ENCODE results near the gene HTD2.
A peak's percentile ranks its signal among the peaks of the same experiment; 100 is the strongest.
"Not testable (repeated sequence)": the region's sequence is repeated elsewhere in the genome, so short reads cannot be mapped to it uniquely, and the experiment has no call there.

Gene HTD2

DNA sequence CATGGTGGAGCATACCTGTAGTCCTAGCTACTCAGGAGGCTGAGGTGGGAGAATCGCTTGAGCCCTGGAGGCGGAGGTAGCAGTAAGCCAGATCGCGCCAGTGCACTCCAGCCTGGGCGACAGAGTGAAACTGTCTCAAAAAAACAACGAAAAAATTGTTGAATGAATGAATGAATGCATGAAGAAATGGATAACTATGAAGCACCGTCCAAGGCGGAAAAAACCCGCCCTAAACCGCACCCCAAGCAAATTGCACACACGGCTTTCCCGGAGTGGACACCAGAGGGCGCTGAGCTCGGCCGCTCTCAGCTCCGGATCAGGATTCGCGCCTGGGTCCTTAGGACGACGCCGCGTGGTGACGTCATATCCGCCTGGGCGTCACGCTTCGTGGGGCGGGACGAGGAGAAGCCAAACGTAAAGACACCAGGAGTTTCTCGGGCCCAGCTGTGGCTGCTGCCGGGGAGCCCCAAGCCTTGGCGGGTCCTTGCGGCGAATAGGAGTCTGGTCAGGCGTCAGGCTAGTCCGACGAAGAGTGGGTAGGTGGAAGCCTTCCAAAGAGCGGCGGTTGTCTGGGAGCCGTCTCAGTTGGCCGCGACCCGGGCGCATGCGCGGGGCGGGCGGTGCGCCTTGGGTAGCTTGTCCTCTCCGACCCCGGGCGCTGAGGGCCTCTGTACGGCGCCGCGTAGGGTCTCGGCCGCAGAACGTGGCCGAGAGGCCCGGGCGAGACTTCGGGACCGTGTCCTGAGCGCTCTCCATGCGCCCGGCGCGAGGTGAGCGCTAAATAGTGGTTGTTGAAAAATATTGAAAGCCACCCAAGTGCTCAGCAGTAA, at the start of gene HTD2, which contains the start of gene RPP14:
HTD2 (plus strand) TSS at position 639 of the 830 bp plus-strand sequence. CDS start 11,094 bp downstream, outside the sequence.
RPP14 (plus strand) TSS at position 364 of the 830 bp plus-strand sequence. CDS start 4,085 bp downstream, outside the sequence.
- DNase-seq (ENCODE audit: low read depth), result peak; percentile 95

GRCh38 chr3:58258392-58259055, 47.8 kb upstream of the HTD2 start:
- no peak for DNase-seq (ENCODE audit: low read depth)

DNA sequence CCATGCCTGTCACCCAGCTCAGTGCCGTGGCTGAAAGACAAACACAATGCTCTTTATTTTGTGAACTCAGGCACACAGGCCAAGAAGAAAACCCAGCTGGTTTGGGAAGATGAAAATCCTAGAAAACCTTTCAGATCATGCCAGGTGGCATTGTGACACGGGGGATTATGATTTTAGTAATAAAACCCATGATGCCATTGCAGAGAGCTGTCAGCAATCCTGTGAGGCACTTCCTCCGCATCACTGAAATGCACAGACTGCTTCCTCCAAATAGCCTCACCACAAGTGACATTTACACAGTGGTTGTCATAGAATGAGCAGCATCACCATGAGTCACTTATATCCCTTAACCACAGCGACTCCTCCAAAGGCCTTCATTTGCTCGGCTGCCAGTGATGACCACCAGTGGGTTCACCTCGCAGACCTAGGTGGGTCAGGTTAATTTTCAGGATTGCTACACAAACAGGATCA, 46.0 kb upstream of the HTD2 start:
- DNase-seq (ENCODE audit: low read depth), result no peak

- DNase-seq (ENCODE audit: low read depth), result no peak
Observed at GRCh38 chr3:58260733-58261132, 45.6 kb upstream of the HTD2 start.

DNA sequence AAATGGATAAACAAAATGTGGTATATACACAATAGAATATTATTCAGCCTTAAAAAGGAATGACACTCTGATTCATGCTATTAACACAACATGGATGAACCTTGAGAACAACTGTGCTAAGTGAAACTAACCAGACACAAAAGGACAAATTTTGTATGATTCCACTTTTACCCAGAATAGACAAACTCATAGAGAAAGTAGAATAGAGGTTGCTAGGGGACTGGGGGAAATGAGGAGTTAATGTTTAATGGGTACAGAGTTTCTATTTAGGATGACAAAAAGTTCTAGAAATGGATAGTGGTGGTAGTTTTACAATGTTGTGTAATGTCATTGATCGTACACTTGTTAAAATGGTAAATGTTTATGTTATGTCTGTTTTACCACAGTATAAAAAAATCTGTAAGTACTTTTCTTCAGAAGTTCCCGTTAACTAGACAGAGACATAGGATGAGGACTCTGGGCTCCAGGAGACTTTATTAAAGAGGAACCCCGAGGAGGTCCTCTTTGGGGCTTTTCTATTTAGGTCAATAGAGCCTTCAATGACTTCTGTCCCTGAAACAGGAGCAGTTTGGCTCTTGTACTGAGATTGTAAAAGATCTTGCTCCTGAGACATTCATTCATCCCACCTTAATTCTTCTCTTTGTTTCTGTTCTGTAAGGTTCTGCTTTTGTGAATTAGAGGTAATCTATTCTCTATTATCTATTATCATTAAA, 44.2 kb upstream of the HTD2 start:
- DNase-seq (ENCODE audit: low read depth), result no peak

DNA sequence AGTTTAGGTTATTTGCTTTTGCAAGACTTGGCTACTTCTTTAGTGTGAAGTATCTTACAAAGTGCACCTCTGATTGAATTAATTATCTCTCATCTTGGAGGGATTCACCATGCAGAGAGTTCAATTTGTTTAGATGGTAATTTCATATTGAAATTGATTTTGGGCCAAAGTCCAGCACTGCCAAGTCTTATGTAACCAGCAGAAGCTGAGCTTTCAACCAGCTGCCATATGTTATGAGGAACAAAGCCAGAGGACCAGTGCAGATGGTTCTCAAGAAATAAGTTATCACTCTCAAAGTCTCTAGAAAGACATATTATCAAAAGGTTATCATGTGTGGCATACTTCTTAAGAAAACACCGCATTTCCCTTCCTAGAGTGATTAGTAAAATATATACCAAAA, 39.7 kb upstream of the HTD2 start:
- DNase-seq (ENCODE audit: low read depth), result peak; percentile 20

DNA sequence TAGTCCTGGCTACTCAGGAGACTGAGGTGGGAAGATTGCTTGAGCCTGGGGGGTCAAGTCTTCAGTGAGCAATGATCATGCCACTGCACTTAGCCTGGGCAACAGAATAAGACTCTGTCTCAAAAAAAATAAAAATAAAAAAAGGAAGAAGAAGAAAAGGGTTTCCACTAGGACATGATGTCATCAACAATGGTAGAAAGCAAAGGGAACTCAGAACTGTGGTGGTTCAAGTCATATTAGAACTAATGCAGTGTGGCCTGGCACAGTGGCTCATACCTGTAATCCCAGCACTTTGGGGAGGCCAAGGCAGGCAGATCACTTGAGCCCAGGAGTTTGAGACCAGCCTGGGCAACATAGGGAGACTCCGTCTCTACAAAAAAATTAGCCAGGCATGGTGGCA, 38.8 kb upstream of the HTD2 start:
- DNase-seq (ENCODE audit: low read depth), result not testable (repeated sequence)

DNA sequence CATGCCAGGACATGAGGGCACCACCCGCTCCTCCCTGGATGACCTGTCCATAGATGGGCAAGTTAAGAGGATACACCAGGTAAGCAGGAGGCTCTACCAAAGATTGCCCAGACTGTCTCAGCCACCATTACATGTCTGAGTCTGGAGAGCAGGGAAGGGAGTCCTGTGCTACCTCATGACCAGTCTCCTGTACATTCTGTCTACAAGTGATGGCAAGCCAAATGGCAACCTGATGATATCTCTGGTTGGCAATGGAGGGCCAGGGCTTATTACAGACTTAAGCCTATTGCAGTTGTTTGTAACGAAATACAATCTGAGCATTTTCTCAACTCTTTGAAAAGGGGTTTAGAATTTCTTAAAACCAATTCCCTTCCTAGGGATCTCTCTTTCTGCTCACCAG, 37.0 kb upstream of the HTD2 start:
- no peak for DNase-seq (ENCODE audit: low read depth)

DNA sequence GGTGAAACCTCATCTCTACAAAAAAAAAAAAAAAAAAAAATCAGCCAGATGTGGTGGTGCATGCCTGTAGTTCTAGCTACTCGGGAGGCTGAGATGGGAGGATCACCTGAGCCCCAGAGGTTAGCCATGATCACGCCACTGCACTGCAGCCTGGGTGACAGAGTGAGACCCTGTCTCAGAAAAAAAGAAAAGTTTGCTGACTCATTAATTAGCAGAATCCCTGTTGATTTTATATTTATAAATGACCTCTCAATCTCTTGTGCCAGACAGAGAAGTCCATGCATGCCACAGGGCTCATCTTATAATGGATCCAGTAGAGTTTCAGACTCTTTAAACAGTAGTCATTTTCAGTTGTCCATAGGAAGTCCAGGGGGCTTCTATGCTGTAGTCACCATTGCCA, 35.8 kb upstream of the HTD2 start:
- no peak for DNase-seq (ENCODE audit: low read depth)

GRCh38 chr3:58271901-58272501, 34.3 kb upstream of the HTD2 start:
- DNase-seq (ENCODE audit: low read depth), result peak; percentile 82

GRCh38 chr3:58272891-58273290, 33.4 kb upstream of the HTD2 start:
- no peak for DNase-seq (ENCODE audit: low read depth)

- not testable (repeated sequence) for DNase-seq (ENCODE audit: low read depth)
Observed at GRCh38 chr3:58273362-58273761, 33.0 kb upstream of the HTD2 start.

GRCh38 chr3:58274027-58274614, 32.2 kb upstream of the HTD2 start:
- no peak for DNase-seq (ENCODE audit: low read depth)

DNA sequence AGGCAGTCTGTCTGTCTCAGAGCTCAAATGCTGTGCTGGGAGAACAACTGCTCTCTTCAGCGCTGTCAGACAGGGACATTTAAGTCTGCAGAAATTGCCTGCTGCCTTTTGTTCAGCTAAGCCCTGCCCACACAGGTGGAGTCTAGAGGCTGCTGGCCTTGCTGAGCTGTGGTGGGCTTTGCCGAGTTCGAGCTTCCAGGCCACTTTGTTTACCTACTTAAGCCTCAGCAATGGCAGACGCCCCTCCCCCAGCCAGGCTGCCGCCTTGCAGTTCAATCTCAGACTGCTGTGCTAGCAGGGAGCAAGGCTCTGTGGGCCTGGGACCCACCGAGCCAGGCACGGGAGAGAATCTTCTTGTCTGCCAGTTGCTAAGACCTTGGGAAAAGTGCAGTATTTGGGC, 25.3 kb upstream of the HTD2 start:
- no peak for DNase-seq (ENCODE audit: low read depth)

- DNase-seq (ENCODE audit: low read depth), result no peak
Observed at GRCh38 chr3:58285334-58285733, 21.0 kb upstream of the HTD2 start.

GRCh38 chr3:58287354-58287753, 19.0 kb upstream of the HTD2 start:
- no peak for DNase-seq (ENCODE audit: low read depth)

DNA sequence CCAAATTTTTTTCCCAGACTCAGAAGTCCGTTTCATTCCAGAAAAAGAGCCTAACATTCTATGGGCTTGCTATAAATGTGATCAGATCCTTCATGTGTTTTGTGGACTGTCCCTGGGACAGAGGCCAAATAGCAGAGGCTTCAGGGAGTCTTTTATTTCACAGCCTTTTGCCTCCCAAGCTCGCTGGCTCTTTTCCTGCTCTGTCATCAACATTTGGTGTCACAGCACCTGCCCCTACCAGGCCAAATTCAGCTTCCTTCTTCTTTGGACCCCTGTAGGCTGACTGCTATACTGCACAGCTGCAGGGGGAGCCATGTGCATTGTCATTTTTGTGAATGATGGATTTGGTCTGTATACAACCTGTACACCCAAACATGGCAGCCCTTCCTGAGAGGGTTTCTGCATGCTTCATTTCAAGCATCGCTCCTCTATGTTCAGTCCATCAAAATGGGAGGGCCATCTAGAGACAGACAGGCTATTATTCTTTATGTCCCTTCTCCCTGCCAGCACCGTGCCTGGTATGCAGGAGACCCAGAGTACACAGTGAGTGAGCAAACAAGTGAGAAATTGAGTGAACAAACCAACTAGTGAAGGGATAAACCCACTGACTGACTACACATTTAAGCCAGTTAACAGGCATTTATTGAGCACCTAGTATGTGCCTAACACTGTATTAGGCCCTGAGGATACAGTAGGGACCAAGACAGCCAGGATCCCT, 18.1 kb upstream of the HTD2 start:
- DNase-seq (ENCODE audit: low read depth), result no peak

DNA sequence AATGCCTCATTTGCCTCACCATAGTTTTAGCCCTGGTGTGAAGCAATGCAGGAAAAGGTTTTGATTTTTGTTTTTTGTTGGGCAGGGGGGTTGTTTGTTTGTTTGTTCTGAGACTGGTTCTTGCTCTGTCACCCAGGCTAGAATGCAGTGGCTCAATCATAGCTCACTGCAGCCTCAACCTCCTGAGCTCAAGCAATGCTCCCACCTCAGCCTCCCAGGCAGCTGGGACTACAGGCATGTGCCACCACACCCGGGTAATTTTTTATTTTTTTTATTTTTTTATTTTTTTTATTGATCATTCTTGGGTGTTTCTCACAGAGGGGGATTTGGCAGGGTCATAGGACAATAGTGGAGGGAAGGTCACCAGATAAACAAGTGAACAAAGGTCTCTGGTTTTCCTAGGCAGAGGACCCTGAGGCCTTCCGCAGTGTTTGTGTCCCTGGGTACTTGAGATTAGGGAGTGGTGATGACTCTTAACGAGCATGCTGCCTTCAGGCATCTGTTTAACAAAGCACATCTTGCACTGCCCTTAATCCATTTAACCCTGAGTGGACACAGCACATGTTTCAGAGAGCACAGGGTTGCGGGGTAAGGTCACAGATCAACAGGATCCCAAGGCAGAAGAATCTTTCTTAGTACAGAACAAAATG, 17.2 kb upstream of the HTD2 start:
- not testable (repeated sequence) for DNase-seq (ENCODE audit: low read depth)

DNA sequence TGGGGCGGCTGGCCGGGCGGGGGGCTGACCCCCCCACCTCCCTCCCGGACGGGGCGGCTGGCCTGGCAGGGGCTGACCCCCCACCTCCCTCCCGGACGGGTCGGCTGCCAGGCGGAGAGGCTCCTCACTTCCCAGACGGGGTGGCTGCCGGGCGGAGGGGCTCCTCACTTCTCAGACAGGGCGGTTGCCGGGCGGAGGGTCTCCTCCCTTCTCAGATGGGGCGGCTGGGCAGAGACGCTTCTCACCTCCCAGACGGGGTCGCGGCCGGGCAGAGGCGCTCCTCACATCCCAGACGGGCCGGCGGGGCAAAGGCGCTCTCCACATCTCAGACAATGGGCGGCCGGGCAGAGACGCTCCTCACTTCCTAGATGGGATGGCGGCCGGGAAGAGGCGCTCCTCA, 15.9 kb upstream of the HTD2 start:
- not testable (repeated sequence) for DNase-seq (ENCODE audit: low read depth)

DNA sequence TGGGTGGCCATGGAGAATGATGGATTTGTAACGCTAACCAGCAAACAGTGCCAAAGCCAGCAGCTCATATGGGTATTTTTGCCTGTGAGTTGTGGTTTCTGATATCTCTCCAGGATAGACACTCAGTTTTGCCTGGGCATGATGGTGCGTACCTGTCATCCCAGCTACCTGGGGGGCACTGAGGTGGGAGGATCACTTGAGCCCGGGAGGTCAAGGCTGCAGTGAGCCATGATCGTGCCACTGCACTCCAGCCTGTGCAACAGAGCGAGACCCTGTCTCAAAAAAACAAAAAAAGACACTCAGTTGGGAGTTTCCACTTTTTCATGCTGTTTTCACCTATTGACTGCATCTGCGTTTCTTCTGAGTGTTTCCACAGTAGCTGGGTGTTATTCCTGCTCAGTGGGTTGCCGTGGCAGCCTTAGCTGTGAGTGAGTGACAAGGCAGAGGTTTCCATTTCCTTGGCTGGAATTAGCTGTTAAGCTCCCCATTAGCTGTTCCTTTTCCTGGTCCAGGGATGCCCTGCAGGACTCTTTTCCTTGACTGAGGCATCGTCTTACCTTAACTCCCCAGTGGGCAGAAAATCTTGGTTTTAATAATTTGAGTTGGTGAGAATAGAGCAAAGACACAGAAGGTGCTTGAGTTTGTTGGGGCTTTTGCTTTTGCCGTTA, 14.5 kb upstream of the HTD2 start:
- DNase-seq (ENCODE audit: low read depth), result no peak
